CD4-positive, alpha-beta memory T cell (primary cell): ENCODE data around the gene FCER2. TPM values are rescaled to one million over a fixed set of nuclear protein-coding genes. Genes with fewer than 3 reads are reported as not detected.

Source experiments
- CTCF ChIA-PET: fragments of 350-600 bp; sonication (Branson Sonifier 250); formaldehyde crosslinking; loops from one replicate; lab custom pipeline; 2021; ENCODE audit warnings: inconsistent platforms; ENCODE audit not compliant: partially characterized antibody; lab: Charles Lee
- POLR2A ChIA-PET: fragments of 350-600 bp; sonication (Branson Sonifier 250); formaldehyde crosslinking; loops from one replicate; lab custom pipeline; 2021; ENCODE audit not compliant: partially characterized antibody; lab: Charles Lee
- DNase-seq, 5 donors: peaks; one replicate each; pipeline versions ENCODE4 v3.0.0 to v3.0.0-alpha.2; 2020 to 2022; ENCODE audit warnings: mixed read lengths in 1 of 5
- H3K27ac ChIP-seq: one replicate; pipeline ENCODE4 v1.7.0; 2013; ENCODE audit warnings: low read depth, low read length
- H3K27me3 ChIP-seq: 2 replicates; pipeline ENCODE4 v1.7.0; 2013; ENCODE audit warnings: mild to moderate bottlenecking, low read length, moderate library complexity; ENCODE audit not compliant: insufficient read depth
- H3K36me3 ChIP-seq: 2 replicates; pipeline ENCODE4 v1.7.0; 2013; ENCODE audit warnings: mild to moderate bottlenecking, low read length, moderate library complexity; ENCODE audit not compliant: insufficient read depth
- H3K4me1 ChIP-seq: 2 replicates; pipeline ENCODE4 v1.7.0; 2013; ENCODE audit warnings: mild to moderate bottlenecking, low read length, moderate library complexity; ENCODE audit not compliant: insufficient read depth
- H3K4me3 ChIP-seq, 2 donors: one replicate each; pipeline ENCODE4 v1.7.0; 2013; ENCODE audit warnings: low read length in 2 of 2, mild to moderate bottlenecking in 1 of 2
- H3K9me3 ChIP-seq, 2 donors: one replicate each; pipeline ENCODE4 v1.7.0; 2013; ENCODE audit warnings: low read length in 2 of 2, control low read depth in 1 of 2; ENCODE audit not compliant: control insufficient read depth in 1 of 2
- H3K27ac Mint-ChIP-seq, 7 donors: one replicate each; pipeline ENCODE4 v1.8.0; 2020 to 2021; ENCODE audit warnings: mixed read lengths in 7 of 7, mild to moderate bottlenecking in 6 of 7, inconsistent platforms in 3 of 7, moderate library complexity in 3 of 7
- H3K27me3 Mint-ChIP-seq, 2 donors: one replicate each; pipeline ENCODE4 v1.8.0; 2020 to 2021; ENCODE audit warnings: mixed read lengths in 2 of 2
- H3K36me3 Mint-ChIP-seq, 2 donors: one replicate each; pipeline ENCODE4 v1.8.0; 2020 to 2021; ENCODE audit warnings: mixed read lengths in 2 of 2, inconsistent platforms in 1 of 2, mild to moderate bottlenecking in 1 of 2
- H3K4me1 Mint-ChIP-seq, 4 donors: one replicate each; pipeline ENCODE4 v1.8.0; 2020 to 2021; ENCODE audit warnings: mixed read lengths in 4 of 4, mild to moderate bottlenecking in 1 of 4
- H3K4me3 Mint-ChIP-seq, 8 donors: one replicate each; pipeline ENCODE4 v1.8.0; 2020 to 2021; ENCODE audit warnings: mixed read lengths in 8 of 8, mild to moderate bottlenecking in 7 of 8, moderate library complexity in 6 of 8, inconsistent platforms in 3 of 8
- H3K9me3 Mint-ChIP-seq, 8 donors: one replicate each; pipeline ENCODE4 v1.8.0; 2020 to 2021; ENCODE audit warnings: mixed read lengths in 8 of 8, mild to moderate bottlenecking in 5 of 8, inconsistent platforms in 3 of 8, moderate library complexity in 1 of 8
- intact Hi-C: fragments of 100-400 bp; cut with micrococcal nuclease; formaldehyde crosslinking; loops from one replicate; pipeline ENCODE4 v1.15.1; 2023
- polyA plus RNA-seq, 2 donors: library from polyadenylated mRNA; unstranded; fragments of 300-500 nt; fragmentation: Illumina TruSeq; gene quantifications; one replicate each; pipeline ENCODE4 v1.2.3, GENCODE V29; 2021
- total RNA-seq, 2 experiments: library from RNA; stranded (reverse); gene quantifications; one replicate each; pipeline ENCODE4 v1.2.3, GENCODE V29; 2021

The FCER2 gene
- total and polyA plus RNA-seq, 4 experiments from 2014 or later: 0.93 TPM; not detected in 3

- Histone ChIP-seq H3K36me3 (peaks cover 10% of the 10 kb centered on the region), H3K4me1 (peaks cover 5% of the 10 kb centered on the region), H3K27me3 (no peaks in the 10 kb centered on the region), H3K27ac (no peak overlapping the region), H3K4me3 (no peak overlapping the region), H3K9me3 (no peaks in the 10 kb centered on the region)
- H3K27me3 Mint-ChIP-seq: no peaks in the 10 kb centered on the region
- ChIA-PET POLR2A (interaction anchor here (1.6 to 1.7 kb wide), 2 partner anchors 11 to 19 kb away, joined by 5 read pairs; partner anchors contain the start of genes PET100 and XAB2), CTCF (interaction anchor here (0.7 to 4.1 kb wide), 4 partner anchors 13 to 152 kb away, joined by 3 to 20 read pairs (median 4); partner anchors contain the start of gene TRAPPC5)
- H3K4me1 Mint-ChIP-seq: peaks cover 8 to 13% (median 10%) of the 10 kb centered on the region in 4 donors
- H3K4me3 Mint-ChIP-seq: no peak overlapping the region
- intact Hi-C loops: no loop called here
- DNase-seq: no peak
- peaks cover 8 to 10% of the 10 kb centered on the region in 2 donors for H3K36me3 Mint-ChIP-seq
- H3K27ac Mint-ChIP-seq: peak overlapping the region in 2 of 7 donors; percentile 21 to 60
- H3K9me3 Mint-ChIP-seq: peaks cover 0 to 4% (median 0%) of the 10 kb centered on the region in 8 donors
Observed at GRCh38 chr19:7648265-7649014, 53.5 kb downstream of the FCER2 start.

- Mint-ChIP-seq H3K27me3 (no peaks in the 10 kb centered on the region), H3K9me3 (no peaks in the 10 kb centered on the region), H3K27ac (no peak overlapping the region), H3K4me1 (peaks cover 2 to 4% (median 3%) of the 10 kb centered on the region in 4 donors), H3K36me3 (peaks cover 8 to 10% of the 10 kb centered on the region in 2 donors), H3K4me3 (no peak overlapping the region)
- DNase-seq: peak in 1 of 5 donors; percentile 43
- no peaks in the 10 kb centered on the region for H3K27me3 ChIP-seq
- ChIA-PET POLR2A (no interaction called here), CTCF (no interaction called here)
- H3K27ac ChIP-seq: no peak overlapping the region
- intact Hi-C loops: no loop called here
- no peak overlapping the region for H3K4me3 ChIP-seq
- H3K36me3 ChIP-seq: peaks cover 17% of the 10 kb centered on the region
- peaks cover under 1% of the 10 kb centered on the region for H3K4me1 ChIP-seq
- H3K9me3 ChIP-seq: no peaks in the 10 kb centered on the region
Observed at GRCh38 chr19:7647156-7647555, 54.8 kb downstream of the FCER2 start.

- H3K36me3 Mint-ChIP-seq: peaks cover 8 to 10% of the 10 kb centered on the region in 2 donors
- POLR2A ChIA-PET: no interaction called here
Observed at GRCh38 chr19:7646426-7646700, 55.6 kb downstream of the FCER2 start.

GRCh38 chr19:7645656-7646425, 56.1 kb downstream of the FCER2 start:
- Histone ChIP-seq H3K27ac (no peak overlapping the region), H3K36me3 (peaks cover 19% of the 10 kb centered on the region), H3K27me3 (no peaks in the 10 kb centered on the region), H3K4me1 (no peaks in the 10 kb centered on the region), H3K9me3 (no peaks in the 10 kb centered on the region), H3K4me3 (no peak overlapping the region)
- intact Hi-C loops: no loop called here
- Mint-ChIP-seq H3K4me1 (peaks cover 0 to 2% (median 0%) of the 10 kb centered on the region in 4 donors), H3K27me3 (no peaks in the 10 kb centered on the region), H3K36me3 (peaks cover 8 to 10% of the 10 kb centered on the region in 2 donors), H3K9me3 (no peaks in the 10 kb centered on the region), H3K27ac (no peak overlapping the region), H3K4me3 (no peak overlapping the region)
- CTCF ChIA-PET: no interaction called here
- DNase-seq: no peak
- POLR2A ChIA-PET: interaction anchor here (1.5 kb wide), 1 partner anchor 12 kb away, joined by 4 read pairs; no protein-coding TSS in a partner anchor

More at GRCh38 chr19:7646426-7646700, 55.6 kb downstream of the FCER2 start:
- no peaks in the 10 kb centered on the region for H3K9me3 ChIP-seq
- DNase-seq: no peak
- CTCF ChIA-PET: no interaction called here
- H3K9me3 Mint-ChIP-seq: no peaks in the 10 kb centered on the region
- no peak overlapping the region for H3K4me3 Mint-ChIP-seq
- H3K27ac ChIP-seq: no peak overlapping the region
- no peaks in the 10 kb centered on the region for H3K27me3 ChIP-seq
- H3K4me1 Mint-ChIP-seq: peaks cover 0 to 2% (median 0%) of the 10 kb centered on the region in 4 donors
- no peak overlapping the region for H3K27ac Mint-ChIP-seq
- no peaks in the 10 kb centered on the region for H3K27me3 Mint-ChIP-seq
- H3K4me3 ChIP-seq: no peak overlapping the region
- intact Hi-C loops: no loop called here
- peaks cover 18% of the 10 kb centered on the region for H3K36me3 ChIP-seq
- H3K4me1 ChIP-seq: no peaks in the 10 kb centered on the region

- Mint-ChIP-seq H3K4me3 (no peak overlapping the region), H3K4me1 (peaks cover 0 to 5% (median 2%) of the 10 kb centered on the region in 4 donors), H3K9me3 (no peaks in the 10 kb centered on the region), H3K36me3 (peaks cover 8 to 10% of the 10 kb centered on the region in 2 donors), H3K27ac (no peak overlapping the region), H3K27me3 (no peaks in the 10 kb centered on the region)
- CTCF ChIA-PET: no interaction called here
- Histone ChIP-seq H3K36me3 (peaks cover 25% of the 10 kb centered on the region), H3K27me3 (no peaks in the 10 kb centered on the region), H3K27ac (no peak overlapping the region), H3K4me1 (no peaks in the 10 kb centered on the region), H3K4me3 (no peak overlapping the region), H3K9me3 (no peaks in the 10 kb centered on the region)
- intact Hi-C loops: no loop called here
- POLR2A ChIA-PET: interaction anchor here (1.3 to 1.5 kb wide), 3 partner anchors 8 to 16 kb away, joined by 3 to 4 read pairs (median 4); partner anchors contain the start of genes PET100 and XAB2
- DNase-seq: no peak
Observed at GRCh38 chr19:7645163-7645562, 56.8 kb downstream of the FCER2 start.

- POLR2A ChIA-PET: interaction anchor here (1.3 to 1.5 kb wide), 3 partner anchors 9 to 15 kb away, joined by 3 to 4 read pairs (median 4); partner anchors contain the start of genes PET100 and XAB2
- intact Hi-C loops: no loop called here
- Histone ChIP-seq H3K4me3 (no peak overlapping the region), H3K9me3 (no peaks in the 10 kb centered on the region), H3K4me1 (peaks cover 5% of the 10 kb centered on the region), H3K27me3 (no peaks in the 10 kb centered on the region), H3K27ac (no peak overlapping the region), H3K36me3 (peaks cover 25% of the 10 kb centered on the region)
- Mint-ChIP-seq H3K27ac (no peak overlapping the region), H3K9me3 (no peaks in the 10 kb centered on the region), H3K4me1 (peaks cover 6 to 12% (median 8%) of the 10 kb centered on the region in 4 donors), H3K36me3 (peaks cover 14 to 16% of the 10 kb centered on the region in 2 donors), H3K4me3 (no peak overlapping the region), H3K27me3 (no peaks in the 10 kb centered on the region)
- no peak for DNase-seq
- CTCF ChIA-PET: no interaction called here
Observed at GRCh38 chr19:7644550-7644877, 57.4 kb downstream of the FCER2 start.
